ENCODE data around the gene REXO5. TPM values are rescaled to one million over a fixed set of nuclear protein-coding genes. Genes with fewer than 3 reads are reported as not detected.

The REXO5 gene
- total RNA-seq, 1 donor from 2014 or later, result 1.8 TPM

- H3K4me2 ChIP-seq (ENCODE audit: low read length), result no peak overlapping the region
- Mint-ChIP-seq H3K9me3 (ENCODE audit: unreplicated experiment) (no peaks in the 10 kb centered on the region), H3K27me3 (ENCODE audit: low read depth, unreplicated experiment) (no peaks in the 10 kb centered on the region), H3K4me3 (ENCODE audit: unreplicated experiment) (no peak overlapping the region), H3K27ac (ENCODE audit: unreplicated experiment) (no peak overlapping the region), H3K4me1 (ENCODE audit: low read depth, unreplicated experiment) (peaks cover 33% of the 10 kb centered on the region), H3K36me3 (ENCODE audit: low read depth, unreplicated experiment) (peaks cover 20% of the 10 kb centered on the region)
- no peak overlapping the region for H3K4me3 ChIP-seq (ENCODE audit: insufficient read depth, low read depth, low read length)
- H4K20me1 ChIP-seq (ENCODE audit: insufficient read depth, low read length), result peaks cover 9% of the 10 kb centered on the region
- H3K27ac ChIP-seq (ENCODE audit: low read depth, low read length), result no peak overlapping the region
- peaks cover 7% of the 10 kb centered on the region for H3K79me2 ChIP-seq (ENCODE audit: insufficient read depth, low read length)
- H3K27me3 ChIP-seq (ENCODE audit: insufficient read depth, low read length), result no peaks in the 10 kb centered on the region
- H3K9ac ChIP-seq (ENCODE audit: low read length), result no peak overlapping the region
- TF ChIP-seq CTCF (IDR thresholded peaks at IDR 0.05; ENCODE audit: insufficient read depth, low read depth, low read length) (no peak), EZH2 (IDR thresholded peaks at IDR 0.05; ENCODE audit: insufficient read depth, low read length) (no peak)
- FAIRE-seq (no peak), DNase-seq (ENCODE audit: low read depth) (no peak)
- H3K36me3 ChIP-seq (ENCODE audit: insufficient read depth, low read length), result peaks cover 5% of the 10 kb centered on the region
- H3K4me1 ChIP-seq (ENCODE audit: insufficient read depth, low read length), result peaks cover 19% of the 10 kb centered on the region
- no peaks in the 10 kb centered on the region for H3K9me3 ChIP-seq (ENCODE audit: insufficient read depth, low read depth, low read length)
- H2AFZ ChIP-seq (ENCODE audit: low read depth, low read length), result no peak overlapping the region
These were observed 46.8 kb downstream of the REXO5 start for GRCh38 chr16:20853143-20853542.

GRCh38 chr16:20853981-20854620, 47.8 kb downstream of the REXO5 start:
- Histone ChIP-seq H3K79me2 (ENCODE audit: insufficient read depth, low read length) (peaks cover 7% of the 10 kb centered on the region), H3K4me2 (ENCODE audit: low read length) (no peak overlapping the region), H4K20me1 (ENCODE audit: insufficient read depth, low read length) (peaks cover 9% of the 10 kb centered on the region), H3K4me1 (ENCODE audit: insufficient read depth, low read length) (peaks cover 19% of the 10 kb centered on the region), H3K9ac (ENCODE audit: low read length) (no peak overlapping the region), H2AFZ (ENCODE audit: low read depth, low read length) (no peak overlapping the region), H3K9me3 (ENCODE audit: insufficient read depth, low read depth, low read length) (no peaks in the 10 kb centered on the region), H3K36me3 (ENCODE audit: insufficient read depth, low read length) (peaks cover 5% of the 10 kb centered on the region), H3K27ac (ENCODE audit: low read depth, low read length) (no peak overlapping the region), H3K4me3 (ENCODE audit: insufficient read depth, low read depth, low read length) (no peak overlapping the region), H3K27me3 (ENCODE audit: insufficient read depth, low read length) (no peaks in the 10 kb centered on the region)
- Mint-ChIP-seq H3K27ac (ENCODE audit: unreplicated experiment) (peak overlapping the region; percentile 31), H3K27me3 (ENCODE audit: low read depth, unreplicated experiment) (no peaks in the 10 kb centered on the region), H3K9me3 (ENCODE audit: unreplicated experiment) (no peaks in the 10 kb centered on the region), H3K36me3 (ENCODE audit: low read depth, unreplicated experiment) (peaks cover 20% of the 10 kb centered on the region), H3K4me3 (ENCODE audit: unreplicated experiment) (peak overlapping the region; percentile 35), H3K4me1 (ENCODE audit: low read depth, unreplicated experiment) (peaks cover 33% of the 10 kb centered on the region)
- FAIRE-seq, result no peak
- DNase-seq (ENCODE audit: low read depth), result no peak
- TF ChIP-seq CTCF (IDR thresholded peaks at IDR 0.05; ENCODE audit: insufficient read depth, low read depth, low read length), result no peak
- no peak for TF ChIP-seq EZH2 (IDR thresholded peaks at IDR 0.05; ENCODE audit: insufficient read depth, low read length)

- Histone ChIP-seq H3K79me2 (ENCODE audit: insufficient read depth, low read length) (peaks cover 7% of the 10 kb centered on the region), H3K9ac (ENCODE audit: low read length) (no peak overlapping the region), H4K20me1 (ENCODE audit: insufficient read depth, low read length) (peaks cover 9% of the 10 kb centered on the region), H3K4me3 (ENCODE audit: insufficient read depth, low read depth, low read length) (no peak overlapping the region), H3K27ac (ENCODE audit: low read depth, low read length) (no peak overlapping the region), H3K4me1 (ENCODE audit: insufficient read depth, low read length) (peaks cover 19% of the 10 kb centered on the region), H3K4me2 (ENCODE audit: low read length) (no peak overlapping the region), H2AFZ (ENCODE audit: low read depth, low read length) (no peak overlapping the region), H3K36me3 (ENCODE audit: insufficient read depth, low read length) (peaks cover 5% of the 10 kb centered on the region), H3K27me3 (ENCODE audit: insufficient read depth, low read length) (no peaks in the 10 kb centered on the region), H3K9me3 (ENCODE audit: insufficient read depth, low read depth, low read length) (no peaks in the 10 kb centered on the region)
- Mint-ChIP-seq H3K27ac (ENCODE audit: unreplicated experiment) (no peak overlapping the region), H3K9me3 (ENCODE audit: unreplicated experiment) (no peaks in the 10 kb centered on the region), H3K27me3 (ENCODE audit: low read depth, unreplicated experiment) (no peaks in the 10 kb centered on the region), H3K36me3 (ENCODE audit: low read depth, unreplicated experiment) (peaks cover 23% of the 10 kb centered on the region), H3K4me3 (ENCODE audit: unreplicated experiment) (no peak overlapping the region), H3K4me1 (ENCODE audit: low read depth, unreplicated experiment) (peaks cover 33% of the 10 kb centered on the region)
- no peak for FAIRE-seq
- DNase-seq (ENCODE audit: low read depth), result no peak
- TF ChIP-seq CTCF (IDR thresholded peaks at IDR 0.05; ENCODE audit: insufficient read depth, low read depth, low read length) (no peak), EZH2 (IDR thresholded peaks at IDR 0.05; ENCODE audit: insufficient read depth, low read length) (no peak)
These were observed 48.6 kb downstream of the REXO5 start for GRCh38 chr16:20854963-20855362.
